ENCODE results near the gene GMDS.

The GMDS gene

DNA sequence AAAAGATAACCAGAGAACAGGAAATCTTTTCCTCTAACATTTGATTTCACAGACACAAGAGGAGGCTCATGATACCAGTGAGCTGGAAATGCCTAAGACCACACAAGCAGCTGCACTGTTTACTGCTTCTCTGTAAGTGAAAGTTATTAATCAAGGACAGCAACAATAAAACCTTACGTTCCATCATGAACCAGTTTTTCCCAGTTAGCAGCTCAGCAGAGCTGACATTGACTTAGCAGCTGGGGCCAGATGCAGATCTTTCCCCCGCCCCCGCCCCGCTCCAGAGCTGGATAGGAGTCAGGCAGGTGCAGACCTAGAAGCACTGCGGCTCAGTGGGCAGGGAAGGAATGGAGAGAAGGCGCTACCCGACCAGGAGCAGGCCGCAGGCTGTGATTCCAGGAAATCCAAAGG is 275.2 kb downstream of the GMDS start:
- Histone ChIP-seq H3K27me3 (ENCODE audit: control insufficient read depth in 1 of 2, insufficient read depth in 2 of 2, low read length in 2 of 2) (no peaks in the 10 kb centered on the region), H3K36me3 (ENCODE audit: control insufficient read depth in 2 of 2, insufficient read depth in 2 of 2, low read length in 2 of 2) (no peaks in the 10 kb centered on the region), H3K9me3 (ENCODE audit: control insufficient read depth in 2 of 2, low read length in 2 of 2) (no peaks in the 10 kb centered on the region), H3K4me3 (ENCODE audit: low read length in 2 of 2) (no peak overlapping the region), H3K4me1 (ENCODE audit: control insufficient read depth, insufficient read depth, low read length) (peaks cover 4% of the 10 kb centered on the region), H3K9ac (ENCODE audit: low read length in 2 of 2) (no peak overlapping the region), H3K27ac (ENCODE audit: low read length) (no peak overlapping the region)

DNA sequence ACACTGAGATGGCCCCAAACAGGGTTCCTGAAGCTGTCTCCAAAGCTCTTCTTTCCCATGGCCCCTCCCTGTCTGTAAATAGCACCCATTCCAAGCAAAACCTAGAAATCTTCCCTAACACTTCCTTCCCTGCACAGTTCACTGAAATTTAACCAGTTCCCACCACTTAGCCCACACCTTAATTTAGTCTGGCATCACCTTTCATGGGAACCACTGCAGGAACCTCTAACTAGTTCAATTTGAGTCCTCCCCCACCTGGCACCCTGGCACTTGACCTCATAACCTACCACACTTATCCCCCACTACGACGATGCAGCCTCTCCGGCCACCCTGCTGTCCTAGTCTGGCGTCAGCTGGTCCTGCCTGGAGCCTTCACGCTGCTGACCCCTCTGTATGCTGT is 278.7 kb downstream of the GMDS start:
- no peaks in the 10 kb centered on the region for H3K36me3 ChIP-seq (ENCODE audit: control insufficient read depth in 2 of 2, insufficient read depth in 2 of 2, low read length in 2 of 2)
- H3K9me3 ChIP-seq (ENCODE audit: control insufficient read depth in 2 of 2, low read length in 2 of 2): no peaks in the 10 kb centered on the region
- no peak overlapping the region for H3K27ac ChIP-seq (ENCODE audit: low read length)
- peaks cover 2% of the 10 kb centered on the region for H3K4me1 ChIP-seq (ENCODE audit: control insufficient read depth, insufficient read depth, low read length)
- no peaks in the 10 kb centered on the region for H3K27me3 ChIP-seq (ENCODE audit: control insufficient read depth in 1 of 2, insufficient read depth in 2 of 2, low read length in 2 of 2)
- no peak overlapping the region for H3K4me3 ChIP-seq (ENCODE audit: low read length in 2 of 2)
- no peak overlapping the region for H3K9ac ChIP-seq (ENCODE audit: low read length in 2 of 2)

DNA sequence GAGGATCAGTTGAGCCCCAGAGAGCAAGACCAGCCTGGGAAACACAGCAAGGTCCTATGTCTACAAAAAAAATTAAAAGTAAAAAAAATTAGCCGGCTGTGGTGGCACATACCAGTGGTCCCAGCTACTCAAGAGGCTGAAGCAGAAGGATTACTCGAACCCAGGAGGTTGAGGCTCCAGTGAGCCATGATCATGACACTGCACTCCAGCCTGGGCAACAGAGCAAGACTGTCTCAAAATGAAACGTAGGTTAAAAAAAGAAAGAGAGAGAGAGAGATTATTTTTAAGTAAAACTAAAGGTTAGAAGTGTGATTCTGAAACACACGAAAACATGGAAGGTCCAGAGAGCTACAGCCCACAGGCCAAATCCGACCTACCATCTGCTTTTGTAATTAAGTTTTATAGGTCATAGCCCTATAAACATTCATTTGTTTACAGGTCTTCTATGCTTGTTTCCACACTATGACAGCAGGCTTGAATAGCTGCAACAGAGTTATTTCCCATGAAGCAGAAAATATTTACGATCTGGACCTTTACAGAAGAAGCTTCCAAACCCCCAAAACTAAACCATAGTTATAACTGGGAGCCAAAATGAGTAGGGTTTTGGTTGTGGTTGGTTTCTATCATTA is 279.7 kb downstream of the GMDS start:
- Histone ChIP-seq H3K27ac (ENCODE audit: low read length) (no peak overlapping the region), H3K4me3 (ENCODE audit: low read length in 2 of 2) (no peak overlapping the region), H3K4me1 (ENCODE audit: control insufficient read depth, insufficient read depth, low read length) (no peaks in the 10 kb centered on the region), H3K9ac (ENCODE audit: low read length in 2 of 2) (no peak overlapping the region), H3K27me3 (ENCODE audit: control insufficient read depth in 1 of 2, insufficient read depth in 2 of 2, low read length in 2 of 2) (no peaks in the 10 kb centered on the region), H3K36me3 (ENCODE audit: control insufficient read depth in 2 of 2, insufficient read depth in 2 of 2, low read length in 2 of 2) (no peaks in the 10 kb centered on the region), H3K9me3 (ENCODE audit: control insufficient read depth in 2 of 2, low read length in 2 of 2) (no peaks in the 10 kb centered on the region)

DNA sequence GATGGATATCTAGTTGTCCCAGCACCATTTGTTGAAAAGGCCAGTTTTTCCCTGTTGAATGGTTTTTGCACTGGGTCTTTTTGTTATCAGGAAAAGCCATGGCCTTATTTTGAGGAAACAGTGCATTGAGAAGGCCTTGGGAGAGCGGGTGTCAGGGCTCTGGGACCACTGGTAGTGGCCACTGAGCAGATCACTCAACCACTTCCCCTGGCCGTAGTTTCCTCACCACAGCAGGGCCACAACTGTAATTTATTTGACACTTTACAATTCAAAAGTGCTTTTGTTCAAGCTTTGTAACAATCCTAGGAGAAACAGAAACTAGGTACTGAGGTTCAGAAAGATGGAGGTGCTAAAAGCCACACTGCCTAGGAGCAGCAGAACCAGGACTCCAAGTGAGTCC is 281.8 kb downstream of the GMDS start:
- Histone ChIP-seq H3K4me1 (ENCODE audit: control insufficient read depth, insufficient read depth, low read length) (no peaks in the 10 kb centered on the region), H3K9ac (ENCODE audit: low read length in 2 of 2) (no peak overlapping the region), H3K27ac (ENCODE audit: low read length) (no peak overlapping the region), H3K4me3 (ENCODE audit: low read length in 2 of 2) (no peak overlapping the region), H3K36me3 (ENCODE audit: control insufficient read depth in 2 of 2, insufficient read depth in 2 of 2, low read length in 2 of 2) (no peaks in the 10 kb centered on the region), H3K27me3 (ENCODE audit: control insufficient read depth in 1 of 2, insufficient read depth in 2 of 2, low read length in 2 of 2) (no peaks in the 10 kb centered on the region), H3K9me3 (ENCODE audit: control insufficient read depth in 2 of 2, low read length in 2 of 2) (no peaks in the 10 kb centered on the region)

DNA sequence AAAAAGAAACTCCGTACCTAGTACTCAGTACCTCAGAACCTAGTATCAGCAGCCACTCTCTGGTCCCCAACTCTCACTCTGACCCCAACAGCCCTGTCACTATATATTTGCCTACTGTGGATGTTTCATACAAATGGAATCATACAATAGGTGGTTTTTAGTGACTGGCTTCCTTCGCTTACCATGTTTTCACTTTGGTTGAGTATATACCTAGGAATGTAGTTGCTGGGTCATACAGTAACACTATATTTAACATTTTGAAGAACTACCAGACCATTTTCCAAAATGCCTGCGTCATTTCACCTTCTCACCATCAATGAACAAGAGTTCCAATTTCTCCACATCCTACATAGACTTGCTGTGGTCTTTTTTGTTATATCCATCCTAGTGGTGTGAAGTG is 283.2 kb downstream of the GMDS start:
- no peaks in the 10 kb centered on the region for H3K9me3 ChIP-seq (ENCODE audit: control insufficient read depth in 2 of 2, low read length in 2 of 2)
- H3K36me3 ChIP-seq (ENCODE audit: control insufficient read depth in 2 of 2, insufficient read depth in 2 of 2, low read length in 2 of 2): no peaks in the 10 kb centered on the region
- no peaks in the 10 kb centered on the region for H3K27me3 ChIP-seq (ENCODE audit: control insufficient read depth in 1 of 2, insufficient read depth in 2 of 2, low read length in 2 of 2)
- no peaks in the 10 kb centered on the region for H3K4me1 ChIP-seq (ENCODE audit: control insufficient read depth, insufficient read depth, low read length)
- no peak overlapping the region for H3K9ac ChIP-seq (ENCODE audit: low read length in 2 of 2)
- H3K27ac ChIP-seq (ENCODE audit: low read length): no peak overlapping the region
- no peak overlapping the region for H3K4me3 ChIP-seq (ENCODE audit: low read length in 2 of 2)

DNA sequence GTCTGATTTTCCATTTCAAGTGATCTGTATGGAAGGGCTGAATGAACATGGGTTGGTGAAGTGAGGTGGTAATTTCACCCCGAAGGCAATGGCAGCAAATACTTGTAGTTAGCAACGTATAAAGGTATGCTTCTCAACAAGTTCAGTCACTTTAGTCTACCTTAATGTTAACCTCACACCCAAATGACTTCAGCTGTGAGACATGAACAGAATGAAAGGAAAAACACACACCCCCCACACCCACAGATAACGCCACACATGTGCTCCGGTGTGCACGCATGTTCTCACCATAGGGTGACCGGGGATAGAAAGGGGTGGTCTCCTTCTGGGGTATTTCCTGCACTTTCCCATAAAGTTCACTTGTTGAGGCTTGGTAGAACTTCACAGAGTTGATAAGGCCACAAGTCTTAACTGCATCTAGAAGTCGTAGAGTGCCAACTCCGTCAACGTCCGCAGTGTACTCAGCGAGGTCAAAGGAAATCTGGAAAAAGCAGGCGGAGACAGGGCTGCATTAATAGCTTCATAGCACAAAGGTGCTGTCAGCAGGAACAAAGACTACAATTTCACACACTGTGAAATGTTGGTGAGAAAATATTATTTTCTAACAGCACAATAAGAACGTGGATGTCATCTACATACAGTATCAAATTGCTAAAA is 284.8 kb downstream of the GMDS start:
- no peaks in the 10 kb centered on the region for H3K36me3 ChIP-seq (ENCODE audit: control insufficient read depth in 2 of 2, insufficient read depth in 2 of 2, low read length in 2 of 2)
- no peak overlapping the region for H3K4me3 ChIP-seq (ENCODE audit: low read length in 2 of 2)
- H3K27ac ChIP-seq (ENCODE audit: low read length): no peak overlapping the region
- no peaks in the 10 kb centered on the region for H3K27me3 ChIP-seq (ENCODE audit: control insufficient read depth in 1 of 2, insufficient read depth in 2 of 2, low read length in 2 of 2)
- H3K4me1 ChIP-seq (ENCODE audit: control insufficient read depth, insufficient read depth, low read length): no peaks in the 10 kb centered on the region
- no peaks in the 10 kb centered on the region for H3K9me3 ChIP-seq (ENCODE audit: control insufficient read depth in 2 of 2, low read length in 2 of 2)
- H3K9ac ChIP-seq (ENCODE audit: low read length in 2 of 2): no peak overlapping the region

DNA sequence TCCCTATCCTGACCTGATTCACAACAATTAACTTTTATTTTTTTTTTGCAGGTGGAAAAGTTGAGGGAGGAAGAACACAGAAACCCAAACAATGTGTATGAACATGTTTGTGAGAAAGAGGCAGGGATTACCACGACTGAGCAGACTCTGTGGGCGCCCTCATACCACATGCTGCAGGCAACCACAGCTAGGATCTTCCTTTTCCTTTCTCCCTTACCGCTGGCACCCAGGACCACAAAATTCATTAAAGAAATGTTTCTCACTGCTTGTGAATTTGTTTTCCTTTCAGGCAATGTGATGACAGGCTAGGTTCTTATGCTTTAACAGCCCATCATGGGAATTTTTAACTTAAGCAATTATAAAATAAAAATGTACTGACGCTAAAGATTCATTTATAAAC is 287.1 kb downstream of the GMDS start:
- Histone ChIP-seq H3K27me3 (ENCODE audit: control insufficient read depth in 1 of 2, insufficient read depth in 2 of 2, low read length in 2 of 2) (no peaks in the 10 kb centered on the region), H3K36me3 (ENCODE audit: control insufficient read depth in 2 of 2, insufficient read depth in 2 of 2, low read length in 2 of 2) (no peaks in the 10 kb centered on the region), H3K27ac (ENCODE audit: low read length) (no peak overlapping the region), H3K4me1 (ENCODE audit: control insufficient read depth, insufficient read depth, low read length) (no peaks in the 10 kb centered on the region), H3K9me3 (ENCODE audit: control insufficient read depth in 2 of 2, low read length in 2 of 2) (no peaks in the 10 kb centered on the region), H3K9ac (ENCODE audit: low read length in 2 of 2) (no peak overlapping the region), H3K4me3 (ENCODE audit: low read length in 2 of 2) (no peak overlapping the region)

DNA sequence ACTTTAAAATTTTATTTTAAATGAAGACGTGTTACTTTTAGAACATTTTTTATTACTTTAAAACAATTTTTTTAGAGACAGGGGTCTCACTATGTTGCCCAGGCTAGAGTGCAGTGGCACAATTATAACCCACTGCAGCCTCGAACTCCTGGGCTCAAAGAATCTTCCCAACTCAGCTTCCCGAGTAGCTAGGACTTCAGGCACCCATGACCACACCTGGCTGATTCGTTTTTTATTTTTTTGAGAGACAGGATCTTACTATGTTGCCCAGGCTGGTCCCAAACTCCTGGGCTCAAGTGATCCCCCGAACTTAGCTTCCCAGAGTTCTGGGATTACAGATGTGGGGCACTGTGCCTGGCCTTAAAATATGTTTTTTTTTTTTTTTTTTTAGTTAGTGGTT is 287.7 kb downstream of the GMDS start:
- Histone ChIP-seq H3K27ac (ENCODE audit: low read length) (no peak overlapping the region), H3K9ac (ENCODE audit: low read length in 2 of 2) (no peak overlapping the region), H3K9me3 (ENCODE audit: control insufficient read depth in 2 of 2, low read length in 2 of 2) (no peaks in the 10 kb centered on the region), H3K27me3 (ENCODE audit: control insufficient read depth in 1 of 2, insufficient read depth in 2 of 2, low read length in 2 of 2) (no peaks in the 10 kb centered on the region), H3K4me1 (ENCODE audit: control insufficient read depth, insufficient read depth, low read length) (no peaks in the 10 kb centered on the region), H3K4me3 (ENCODE audit: low read length in 2 of 2) (no peak overlapping the region), H3K36me3 (ENCODE audit: control insufficient read depth in 2 of 2, insufficient read depth in 2 of 2, low read length in 2 of 2) (no peaks in the 10 kb centered on the region)

DNA sequence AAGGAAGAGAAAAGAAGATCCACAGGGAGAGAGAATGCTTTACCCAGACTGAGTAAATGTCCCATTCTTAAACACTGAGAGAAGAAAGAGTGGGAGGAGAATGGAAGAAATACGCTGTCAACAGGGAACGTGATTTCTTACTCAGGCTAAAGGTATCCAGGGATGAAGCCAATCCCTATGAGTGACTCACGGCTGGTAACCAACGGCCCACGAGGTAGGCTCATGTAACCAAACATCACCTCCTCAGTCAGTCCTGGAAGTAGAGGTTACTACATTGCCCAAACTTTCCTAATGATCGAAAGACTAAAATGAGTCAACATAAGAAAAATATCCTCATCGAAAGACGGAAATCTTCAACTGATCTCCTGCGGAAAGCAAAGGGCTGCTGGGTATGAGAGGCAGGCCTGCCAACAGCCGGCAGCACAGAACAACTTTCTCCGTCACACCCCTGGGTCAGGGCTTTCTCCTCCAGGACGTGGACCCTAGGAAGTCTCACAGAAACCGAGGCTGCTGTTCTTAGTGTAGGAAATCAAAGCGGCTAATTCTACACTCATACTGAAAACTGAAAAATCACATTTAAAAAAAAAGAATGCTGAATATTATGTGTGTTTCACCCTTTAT is 292.6 kb downstream of the GMDS start:
- Histone ChIP-seq H3K4me1 (ENCODE audit: control insufficient read depth, insufficient read depth, low read length) (no peaks in the 10 kb centered on the region), H3K27ac (ENCODE audit: low read length) (no peak overlapping the region), H3K27me3 (ENCODE audit: control insufficient read depth in 1 of 2, insufficient read depth in 2 of 2, low read length in 2 of 2) (no peaks in the 10 kb centered on the region), H3K4me3 (ENCODE audit: low read length in 2 of 2) (no peak overlapping the region), H3K9me3 (ENCODE audit: control insufficient read depth in 2 of 2, low read length in 2 of 2) (no peaks in the 10 kb centered on the region), H3K36me3 (ENCODE audit: control insufficient read depth in 2 of 2, insufficient read depth in 2 of 2, low read length in 2 of 2) (no peaks in the 10 kb centered on the region), H3K9ac (ENCODE audit: low read length in 2 of 2) (no peak overlapping the region)

DNA sequence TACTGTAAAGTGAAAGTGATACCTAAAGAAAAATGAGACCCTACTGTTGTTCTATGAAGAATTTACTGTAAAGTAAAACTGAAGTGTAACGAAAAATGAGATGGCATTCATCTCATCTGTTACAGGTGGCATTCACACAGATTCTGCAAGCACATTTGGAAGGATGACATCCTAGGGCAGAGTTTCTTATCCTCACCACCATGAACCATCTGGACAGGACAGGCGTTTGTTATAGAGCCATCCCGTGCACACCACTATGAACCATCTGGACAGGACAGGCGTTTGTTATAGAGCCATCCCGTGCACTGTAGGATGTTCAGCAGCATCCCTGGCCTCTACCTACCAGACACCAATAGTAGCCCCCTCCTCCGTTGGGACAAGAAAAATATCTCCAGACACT is 294.8 kb downstream of the GMDS start:
- Histone ChIP-seq H3K9ac (ENCODE audit: low read length in 2 of 2) (no peak overlapping the region), H3K9me3 (ENCODE audit: control insufficient read depth in 2 of 2, low read length in 2 of 2) (no peaks in the 10 kb centered on the region), H3K27me3 (ENCODE audit: control insufficient read depth in 1 of 2, insufficient read depth in 2 of 2, low read length in 2 of 2) (no peaks in the 10 kb centered on the region), H3K4me3 (ENCODE audit: low read length in 2 of 2) (no peak overlapping the region), H3K27ac (ENCODE audit: low read length) (no peak overlapping the region), H3K36me3 (ENCODE audit: control insufficient read depth in 2 of 2, insufficient read depth in 2 of 2, low read length in 2 of 2) (no peaks in the 10 kb centered on the region), H3K4me1 (ENCODE audit: control insufficient read depth, insufficient read depth, low read length) (no peaks in the 10 kb centered on the region)

DNA sequence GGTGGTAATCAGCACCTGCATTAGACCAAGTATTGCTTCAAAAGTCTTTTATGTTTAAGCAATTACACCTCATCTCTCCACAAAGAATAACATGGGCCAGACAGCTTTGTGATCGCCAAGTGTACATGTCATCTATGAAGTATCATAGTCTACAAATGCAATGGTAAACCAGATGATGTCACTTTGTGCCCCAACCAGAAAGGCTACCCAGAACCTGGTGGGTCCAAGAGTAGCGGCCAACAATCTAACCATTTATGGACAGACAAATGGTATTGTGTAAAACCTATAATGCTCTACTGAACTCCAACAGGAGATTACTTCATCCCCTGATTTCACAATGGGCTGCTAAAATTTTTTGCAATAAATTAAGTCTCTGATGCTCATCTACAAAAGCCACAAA is 295.9 kb downstream of the GMDS start:
- no peak overlapping the region for H3K9ac ChIP-seq (ENCODE audit: low read length in 2 of 2)
- no peaks in the 10 kb centered on the region for H3K9me3 ChIP-seq (ENCODE audit: control insufficient read depth in 2 of 2, low read length in 2 of 2)
- H3K27ac ChIP-seq (ENCODE audit: low read length): no peak overlapping the region
- no peak overlapping the region for H3K4me3 ChIP-seq (ENCODE audit: low read length in 2 of 2)
- no peaks in the 10 kb centered on the region for H3K36me3 ChIP-seq (ENCODE audit: control insufficient read depth in 2 of 2, insufficient read depth in 2 of 2, low read length in 2 of 2)
- H3K27me3 ChIP-seq (ENCODE audit: control insufficient read depth in 1 of 2, insufficient read depth in 2 of 2, low read length in 2 of 2): no peaks in the 10 kb centered on the region
- no peaks in the 10 kb centered on the region for H3K4me1 ChIP-seq (ENCODE audit: control insufficient read depth, insufficient read depth, low read length)
